Activated CD4-positive, alpha-beta T cell treated with anti-CD3 and anti-CD28 coated beads for 36 hours (primary cell): Measurements from ENCODE around the gene AMBRA1. TPM values are rescaled to one million over a fixed set of nuclear protein-coding genes. Genes with fewer than 3 reads are reported as not detected.

Experiments used
- ATAC-seq: fragments of 200-7000 bp; cut with Tn5 transposase; one replicate; pipeline ENCODE4 v1.10.0; 2021; ENCODE audit warnings: mild to moderate bottlenecking, moderate library complexity
- CTCF ChIA-PET: fragments of 350-600 bp; sonication (Branson Sonifier 250); formaldehyde crosslinking; loops from one replicate; lab custom pipeline; 2021; ENCODE audit warnings: antibody characterized with exemption; lab: Charles Lee
- POLR2A ChIA-PET: fragments of 350-600 bp; sonication (Branson Sonifier 250); formaldehyde crosslinking; loops from one replicate; lab custom pipeline; 2021; ENCODE audit warnings: antibody characterized with exemption, inconsistent platforms; lab: Charles Lee
- DNase-seq: peaks from one replicate; pipeline ENCODE4 v3.0.0-alpha.2; 2020
- H3K27ac Mint-ChIP-seq: one replicate; pipeline ENCODE4 v1.8.0; 2021; ENCODE audit warnings: mixed read lengths
- H3K27me3 Mint-ChIP-seq: one replicate; pipeline ENCODE4 v1.8.0; 2021; ENCODE audit warnings: mixed read lengths
- H3K36me3 Mint-ChIP-seq: one replicate; pipeline ENCODE4 v1.8.0; 2021; ENCODE audit warnings: low read depth, mixed read lengths
- H3K4me1 Mint-ChIP-seq: one replicate; pipeline ENCODE4 v1.8.0; 2021; ENCODE audit warnings: mixed read lengths
- H3K4me3 Mint-ChIP-seq: one replicate; pipeline ENCODE4 v1.8.0; 2021; ENCODE audit warnings: mild to moderate bottlenecking, moderate library complexity, mixed read lengths
- H3K9me3 Mint-ChIP-seq: one replicate; pipeline ENCODE4 v1.8.0; 2021; ENCODE audit warnings: low read depth, mixed read lengths
- intact Hi-C, 2 experiments: fragments of 100-400 bp; cut with DNase I in 1 of 2; cut with micrococcal nuclease in 1 of 2; formaldehyde crosslinking; loops; one replicate each; pipeline versions ENCODE4 v1.14.2 to v1.15.1; 2022 to 2024; cut with DNase I, micrococcal nuclease
- total RNA-seq, 2 experiments: library from RNA; stranded (reverse); gene quantifications; one replicate each; pipeline ENCODE4 v1.2.3, GENCODE V29; 2021

AMBRA1 gene
- total RNA-seq, 2 experiments from 2014 or later, result 24.8 to 26.4 TPM

DNA sequence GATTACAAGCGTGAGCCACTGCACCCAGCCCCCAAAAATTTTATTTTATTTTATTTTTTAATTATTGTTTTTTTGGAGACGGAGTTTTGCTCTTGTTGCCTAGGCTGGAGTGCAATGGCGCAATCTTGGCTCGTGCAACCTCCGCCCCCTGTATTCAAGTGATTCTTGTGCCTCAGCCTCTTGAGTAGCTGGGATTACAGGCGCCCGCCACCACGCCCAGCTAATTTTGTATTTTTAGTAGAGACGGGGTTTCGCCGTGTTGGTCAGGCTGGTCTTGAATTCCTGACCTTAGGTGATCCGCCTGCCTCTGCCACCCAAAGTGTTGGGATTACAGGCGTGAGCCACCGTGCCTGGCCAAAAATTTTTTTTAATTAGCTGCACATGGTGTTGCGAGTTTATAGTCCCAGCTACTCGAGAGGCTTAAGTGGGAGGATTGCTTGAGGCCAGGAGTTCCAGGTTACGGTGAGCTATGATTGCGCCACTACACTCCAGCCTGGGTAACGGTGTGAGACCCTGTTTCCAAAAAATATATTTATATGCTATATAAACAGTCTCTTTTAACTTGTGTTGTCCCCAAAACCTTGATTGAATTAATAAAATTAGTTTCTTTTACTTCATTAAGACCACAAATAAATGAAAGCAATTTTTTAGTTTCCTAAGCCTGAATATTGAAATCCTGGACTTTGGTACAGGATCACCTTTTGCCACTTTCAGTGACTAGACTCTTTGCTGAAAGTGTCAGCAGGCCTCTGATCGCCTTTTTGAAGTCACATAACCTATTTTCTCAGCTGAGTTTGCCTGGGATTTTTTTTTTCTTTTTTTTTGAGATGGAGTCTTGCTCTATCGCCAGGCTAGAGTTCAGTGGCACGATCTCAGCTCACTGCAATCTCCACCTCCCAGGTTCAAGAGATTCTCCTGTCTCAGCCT is 39.7 kb upstream of the AMBRA1 start:
- ATAC-seq, result no peak

DNA sequence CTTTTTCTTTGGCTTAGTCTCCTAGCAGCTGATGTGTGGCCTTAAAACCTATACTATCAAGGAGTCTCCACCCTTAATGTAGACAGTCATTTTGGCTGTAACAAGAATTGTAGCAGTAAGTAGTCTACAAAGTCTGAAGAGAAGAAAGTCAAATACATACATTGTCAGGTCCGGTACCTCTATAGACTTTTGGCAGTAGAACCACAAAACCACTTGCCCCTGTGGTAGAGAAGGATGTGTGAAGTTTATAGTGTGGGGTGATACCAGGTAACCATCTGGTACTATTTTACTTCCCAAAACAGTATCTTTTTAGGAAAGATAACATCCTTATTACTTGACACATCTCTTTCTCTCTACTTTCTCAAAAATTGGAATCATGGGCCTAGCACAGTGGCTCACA is 38.7 kb upstream of the AMBRA1 start:
- no peak for DNase-seq
- no peaks in the 10 kb centered on the region for H3K9me3 Mint-ChIP-seq
- ChIA-PET CTCF (no interaction called here), POLR2A (no interaction called here)
- H3K4me3 Mint-ChIP-seq, result no peak overlapping the region
- intact Hi-C loops, result no loop called here
- peaks cover 16% of the 10 kb centered on the region for H3K36me3 Mint-ChIP-seq
- H3K27ac Mint-ChIP-seq, result no peak overlapping the region
- no peaks in the 10 kb centered on the region for H3K27me3 Mint-ChIP-seq
- ATAC-seq, result no peak
- no peaks in the 10 kb centered on the region for H3K4me1 Mint-ChIP-seq

More for the DNA sequence above, 39.7 kb upstream of the AMBRA1 start:
- no peak for DNase-seq
- Mint-ChIP-seq H3K36me3 (peaks cover 19% of the 10 kb centered on the region), H3K27ac (no peak overlapping the region), H3K4me1 (no peaks in the 10 kb centered on the region), H3K27me3 (no peaks in the 10 kb centered on the region), H3K9me3 (no peaks in the 10 kb centered on the region), H3K4me3 (no peak overlapping the region)
- intact Hi-C loops, result no loop called here
- CTCF ChIA-PET, result interaction anchor here (1.1 kb wide), 1 partner anchor 15 kb away, joined by 5 read pairs; no protein-coding TSS in a partner anchor
- POLR2A ChIA-PET, result interaction anchor here (0.6 kb wide), 1 partner anchor 302 kb away, joined by 3 read pairs; no protein-coding TSS in a partner anchor

GRCh38 chr11:46631676-46632075 is 37.9 kb upstream of the AMBRA1 start:
- Mint-ChIP-seq H3K27me3 (no peaks in the 10 kb centered on the region), H3K4me3 (no peak overlapping the region), H3K4me1 (no peaks in the 10 kb centered on the region), H3K27ac (no peak overlapping the region), H3K9me3 (no peaks in the 10 kb centered on the region), H3K36me3 (peaks cover 17% of the 10 kb centered on the region)
- intact Hi-C loops, result no loop called here
- ChIA-PET POLR2A (no interaction called here), CTCF (interaction anchor here (1.3 kb wide), 1 partner anchor 14 kb away, joined by 3 read pairs; the partner anchor contains the start of genes ATG13 and HARBI1)
- DNase-seq (no peak), ATAC-seq (no peak)

- CTCF ChIA-PET, result interaction anchor here (0.7 to 1.3 kb wide), 2 partner anchors 12 to 13 kb away, joined by 3 read pairs; partner anchors contain the start of genes ATG13 and HARBI1
These were observed 36.4 kb upstream of the AMBRA1 start for GRCh38 chr11:46630237-46630636.

GRCh38 chr11:46628961-46629360 is 35.1 kb upstream of the AMBRA1 start:
- ATAC-seq (no peak), DNase-seq (no peak)
- Mint-ChIP-seq H3K4me3 (no peak overlapping the region), H3K9me3 (no peaks in the 10 kb centered on the region), H3K27ac (no peak overlapping the region), H3K27me3 (no peaks in the 10 kb centered on the region), H3K4me1 (peaks cover 5% of the 10 kb centered on the region), H3K36me3 (peaks cover 23% of the 10 kb centered on the region)
- ChIA-PET POLR2A (no interaction called here), CTCF (no interaction called here)
- intact Hi-C loops, result no loop called here

More at GRCh38 chr11:46630237-46630636, 36.4 kb upstream of the AMBRA1 start:
- intact Hi-C loops, result no loop called here
- no peaks in the 10 kb centered on the region for H3K9me3 Mint-ChIP-seq
- DNase-seq, result no peak
- no peaks in the 10 kb centered on the region for H3K27me3 Mint-ChIP-seq
- H3K27ac Mint-ChIP-seq, result no peak overlapping the region
- no peak for ATAC-seq
- no peak overlapping the region for H3K4me3 Mint-ChIP-seq
- H3K36me3 Mint-ChIP-seq, result peaks cover 19% of the 10 kb centered on the region
- POLR2A ChIA-PET, result interaction anchor here (1.4 kb wide), 1 partner anchor 12 kb away, joined by 3 read pairs; no protein-coding TSS in a partner anchor
- H3K4me1 Mint-ChIP-seq, result peaks cover 1% of the 10 kb centered on the region

- Mint-ChIP-seq H3K4me3 (no peak overlapping the region), H3K9me3 (no peaks in the 10 kb centered on the region), H3K27me3 (no peaks in the 10 kb centered on the region), H3K4me1 (peaks cover 12% of the 10 kb centered on the region), H3K27ac (no peak overlapping the region), H3K36me3 (peaks cover 22% of the 10 kb centered on the region)
- ChIA-PET CTCF (interaction anchor here (0.7 kb wide), 1 partner anchor 219 kb away, joined by 4 read pairs; no protein-coding TSS in a partner anchor), POLR2A (interaction anchor here (0.5 to 0.7 kb wide), 3 partner anchors 9 to 970 kb away, joined by 3 to 5 read pairs (median 3); no protein-coding TSS in a partner anchor)
- no peak for DNase-seq
- ATAC-seq, result no peak
- intact Hi-C loops, result no loop called here
These were observed 31.6 kb upstream of the AMBRA1 start for GRCh38 chr11:46625406-46625805.

GRCh38 chr11:46618837-46619236 is 25.0 kb upstream of the AMBRA1 start:
- DNase-seq (no peak), ATAC-seq (no peak)
- no peaks in the 10 kb centered on the region for H3K9me3 Mint-ChIP-seq
- peaks cover 31% of the 10 kb centered on the region for H3K4me1 Mint-ChIP-seq
- H3K4me3 Mint-ChIP-seq, result peak overlapping the region; percentile 89
- H3K27me3 Mint-ChIP-seq, result no peaks in the 10 kb centered on the region
- peaks cover 11% of the 10 kb centered on the region for H3K36me3 Mint-ChIP-seq
- ChIA-PET POLR2A (interaction anchor here (0.6 to 1.2 kb wide), 5 partner anchors 11 to 1109 kb away, joined by 3 to 4 read pairs (median 3); no protein-coding TSS in a partner anchor), CTCF (interaction anchor here (0.7 to 3.8 kb wide), 19 partner anchors 8 to 236 kb away, joined by 3 to 15 read pairs (median 4); partner anchors contain the start of genes AMBRA1 and ZNF408)
- intact Hi-C loops, result loop anchor here in 1 of 2 experiments (5.0 kb wide), 2 partner anchors 933 to 1228 kb away; partner anchors contain the start of genes CELF1 and NUP160
- H3K27ac Mint-ChIP-seq, result peak overlapping the region; percentile 82

DNA sequence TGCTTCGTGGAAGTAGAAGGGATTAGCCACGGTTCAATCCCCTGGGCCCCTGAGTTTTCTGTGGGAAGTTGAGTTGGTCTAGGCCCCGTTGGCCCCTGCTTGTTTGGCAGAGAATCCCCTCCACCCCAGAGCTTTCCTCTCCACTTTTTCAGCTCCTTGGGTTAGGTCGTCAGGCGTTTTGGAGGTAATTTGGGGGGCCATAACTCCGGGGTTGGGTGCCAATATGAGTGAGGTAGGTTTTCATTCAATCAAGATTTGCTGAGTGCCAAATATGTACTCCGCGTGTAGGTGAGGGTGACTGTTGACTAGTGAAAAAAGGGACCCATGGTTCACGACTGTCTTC is 24.1 kb upstream of the AMBRA1 start:
- H3K36me3 Mint-ChIP-seq, result peaks cover 9% of the 10 kb centered on the region
- no peaks in the 10 kb centered on the region for H3K27me3 Mint-ChIP-seq
- peaks cover 31% of the 10 kb centered on the region for H3K4me1 Mint-ChIP-seq
- ATAC-seq (no peak), DNase-seq (no peak)
- intact Hi-C loops, result loop anchor here (1.0 to 5.0 kb wide), 19 partner anchors 24 to 1229 kb away; partner anchors contain the start of genes AMBRA1 (in 2 of the 2), ARHGAP1 (in 2 of the 2), CELF1 (in 1 of the 2) and CKAP5 (in 1 of the 2)
- H3K9me3 Mint-ChIP-seq, result no peaks in the 10 kb centered on the region
- CTCF ChIA-PET, result interaction anchor here (0.6 to 3.8 kb wide), 22 partner anchors 9 to 266 kb away, joined by 3 to 15 read pairs (median 4); partner anchors contain the start of genes AMBRA1 and ZNF408
- H3K27ac Mint-ChIP-seq, result peak overlapping the region; percentile 100
- peak overlapping the region; percentile 89 for H3K4me3 Mint-ChIP-seq
- POLR2A ChIA-PET, result interaction anchor here (0.6 to 2.1 kb wide), 6 partner anchors 12 to 1148 kb away, joined by 3 to 6 read pairs (median 4); partner anchors contain the start of genes AMBRA1, ARHGAP1 and ZNF408

DNA sequence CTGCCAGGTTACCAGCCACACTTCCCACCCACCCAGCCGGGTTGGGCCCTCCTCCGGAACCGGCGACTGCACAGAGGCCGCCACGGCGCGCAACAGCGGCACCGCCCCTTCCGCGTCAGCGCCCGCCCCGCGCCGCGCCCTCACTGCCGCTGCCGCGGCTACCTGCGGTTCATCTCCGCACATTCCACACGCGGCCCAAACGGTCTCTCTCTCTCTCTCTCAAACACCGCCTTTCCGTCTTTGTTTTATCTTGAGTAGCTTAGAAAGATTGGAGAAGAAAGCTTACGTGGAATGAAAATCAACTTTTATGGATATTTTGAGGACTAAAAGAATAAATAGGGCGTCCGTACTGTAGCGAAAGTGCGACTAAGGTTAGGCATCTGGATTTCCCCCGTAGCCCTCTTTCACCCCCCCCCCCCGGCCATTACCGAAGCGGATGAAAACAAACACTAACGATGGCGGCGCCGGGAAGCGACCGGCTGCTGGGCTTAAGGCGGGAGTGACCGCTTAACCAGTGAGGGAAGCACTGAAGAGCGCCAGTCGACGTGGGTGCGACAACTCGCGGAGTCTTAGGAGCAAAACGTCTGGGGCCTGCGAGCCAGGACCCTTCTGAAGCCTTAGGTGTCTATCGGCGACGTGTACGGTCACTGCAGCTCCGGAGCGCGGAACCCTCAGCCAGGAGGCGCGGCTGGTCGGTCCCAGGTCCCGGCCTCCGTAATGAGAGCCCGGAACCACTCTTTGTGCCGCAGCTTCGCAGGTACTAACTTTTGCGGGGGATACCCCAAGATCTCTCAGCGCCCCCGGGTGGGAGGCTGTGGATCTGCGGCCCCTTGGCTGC is 23.5 kb upstream of the AMBRA1 start, which contains the start of the genes ATG13 and HARBI1:
Gene ATG13, plus strand, starts transcription at position 420 of the 838 bp plus-strand sequence. CDS start 26,739 bp downstream, outside the sequence.
Gene HARBI1, minus strand, starts transcription at position 94 of the 838 bp plus-strand sequence. CDS start 990 bp downstream, outside the sequence.
- Mint-ChIP-seq H3K27ac (peak within 1 kb of the TSS; percentile 100), H3K4me1 (peaks cover 31% of the 10 kb centered on the region), H3K27me3 (no peaks in the 10 kb centered on the region), H3K36me3 (peaks cover 6% of the 10 kb centered on the region), H3K4me3 (peak within 1 kb of the TSS; percentile 89), H3K9me3 (no peaks in the 10 kb centered on the region)
- ChIA-PET POLR2A (interaction anchor here (0.6 to 2.1 kb wide), 5 partner anchors 13 to 84 kb away, joined by 3 to 6 read pairs (median 3); partner anchors contain the start of genes AMBRA1, ARHGAP1 and ZNF408), CTCF (interaction anchor here (0.6 to 3.8 kb wide), 17 partner anchors 10 to 682 kb away, joined by 3 to 15 read pairs (median 4); partner anchors contain the start of gene ZNF408)
- ATAC-seq, result peak; percentile 96
- intact Hi-C loops, result loop anchor here (1.0 to 5.0 kb wide), 19 partner anchors 23 to 1230 kb away; partner anchors contain the start of genes AMBRA1 (in 2 of the 2), ARHGAP1 (in 2 of the 2), CELF1 (in 1 of the 2) and CKAP5 (in 1 of the 2)
- peak; percentile 95 for DNase-seq
